Activated T-cell treated with anti-CD3 and anti-CD28 coated beads, Interleukin-2, amount 50 U/mL, for 24 hours (primary cell): ENCODE measurements around the gene PTCD1.
A peak's percentile ranks its signal among the peaks of the same experiment; 100 is the strongest.

ENCODE experiments used
- DNase-seq: peaks from one replicate; pipeline ENCODE4 v3.0.0-alpha.2; 2020
- H3K27ac Mint-ChIP-seq: 2 replicates; pipeline ENCODE4 v1.8.0; 2020; ENCODE audit warnings: mild to moderate bottlenecking, mixed read lengths
- H3K27me3 Mint-ChIP-seq: 2 replicates; pipeline ENCODE4 v1.8.0; 2020; ENCODE audit warnings: mixed read lengths
- H3K36me3 Mint-ChIP-seq: 2 replicates; pipeline ENCODE4 v1.8.0; 2020; ENCODE audit warnings: low read depth, mixed read lengths
- H3K4me1 Mint-ChIP-seq: 2 replicates; pipeline ENCODE4 v1.8.0; 2020; ENCODE audit warnings: low read depth, mixed read lengths
- H3K4me3 Mint-ChIP-seq: 2 replicates; pipeline ENCODE4 v1.8.0; 2020; ENCODE audit warnings: mild to moderate bottlenecking, moderate library complexity, mixed read lengths
- H3K9me3 Mint-ChIP-seq: 2 replicates; pipeline ENCODE4 v1.8.0; 2020; ENCODE audit warnings: mixed read lengths

PTCD1 gene

DNA sequence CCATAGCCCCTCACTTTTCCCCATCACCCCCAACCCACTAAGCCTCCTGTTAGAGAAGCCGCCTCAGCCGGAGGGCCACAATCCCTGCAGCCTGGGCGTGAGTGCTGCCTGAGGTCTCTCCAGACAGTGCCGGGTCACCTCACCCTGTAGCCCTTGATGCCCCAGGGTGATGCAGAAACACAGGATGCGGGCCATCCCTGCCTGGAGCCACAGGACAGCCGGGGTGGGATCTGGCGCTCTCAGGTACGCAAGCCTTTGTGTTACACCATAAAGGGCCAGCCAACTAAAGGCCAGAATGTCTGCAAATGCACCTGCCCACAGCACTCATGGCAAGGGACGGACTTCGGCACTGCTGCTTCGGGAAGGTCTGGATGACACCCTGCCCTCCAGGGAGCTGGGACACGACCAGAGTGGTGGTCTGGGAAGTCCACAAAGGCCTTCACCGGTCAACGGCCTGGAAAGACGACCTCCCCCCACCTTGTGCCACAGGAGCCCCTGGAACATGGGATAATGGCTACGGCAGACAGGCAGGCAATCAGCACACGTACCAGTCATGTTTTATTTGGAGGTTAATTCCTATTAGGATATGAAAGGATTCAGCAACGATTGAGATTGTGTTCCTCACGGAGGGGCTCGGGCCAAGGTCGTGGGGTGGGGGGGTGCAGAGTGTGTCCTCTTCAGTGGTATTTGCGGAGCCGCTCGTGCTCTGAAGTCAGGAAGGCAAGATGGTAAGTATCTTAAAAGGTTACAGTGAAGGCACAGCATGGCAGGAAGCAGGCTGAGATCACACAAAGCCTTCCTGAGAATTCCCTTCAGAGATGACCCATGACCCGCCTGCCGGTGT lies 19.3 kb upstream of the PTCD1 start:
- Mint-ChIP-seq H3K4me3 (no peak overlapping the region), H3K36me3 (peaks cover 95% of the 10 kb centered on the region), H3K27ac (peak overlapping the region; percentile 71), H3K9me3 (no peaks in the 10 kb centered on the region), H3K4me1 (peaks cover 32% of the 10 kb centered on the region), H3K27me3 (no peaks in the 10 kb centered on the region)
- no peak for DNase-seq

DNA sequence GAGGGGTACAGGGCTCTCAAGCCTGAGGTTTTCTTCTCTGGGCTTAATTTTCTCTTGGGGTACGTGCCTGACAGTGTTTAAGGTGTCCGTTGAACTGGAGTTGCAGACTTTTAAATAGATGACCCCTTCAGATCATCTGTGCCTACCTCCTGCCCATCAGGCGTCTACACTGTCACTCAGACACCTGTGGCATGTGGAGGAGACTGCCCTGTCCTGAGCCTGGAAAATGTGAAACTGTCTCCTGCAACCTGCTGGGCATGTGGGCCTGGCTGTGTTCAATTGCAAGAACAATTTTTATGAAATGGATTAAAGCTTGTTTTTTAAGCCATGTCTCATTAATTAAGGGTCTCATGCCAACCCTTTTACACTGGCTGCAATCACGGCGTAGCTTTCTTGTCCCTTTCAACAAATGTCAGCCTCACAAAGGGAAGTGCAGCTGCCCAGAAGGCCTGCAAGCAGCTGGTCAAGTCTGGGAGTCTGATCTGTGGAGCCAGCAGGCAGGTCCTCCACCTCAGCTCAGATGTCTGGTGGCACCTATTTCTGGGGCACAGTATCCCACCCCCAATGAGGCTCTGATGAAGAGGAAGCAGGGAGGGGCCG lies 18.6 kb upstream of the PTCD1 start:
- H3K9me3 Mint-ChIP-seq = no peaks in the 10 kb centered on the region
- peaks cover 96% of the 10 kb centered on the region for H3K36me3 Mint-ChIP-seq
- H3K27ac Mint-ChIP-seq = peak overlapping the region; percentile 74
- H3K4me3 Mint-ChIP-seq = no peak overlapping the region
- DNase-seq = no peak
- no peaks in the 10 kb centered on the region for H3K27me3 Mint-ChIP-seq
- peaks cover 29% of the 10 kb centered on the region for H3K4me1 Mint-ChIP-seq

DNA sequence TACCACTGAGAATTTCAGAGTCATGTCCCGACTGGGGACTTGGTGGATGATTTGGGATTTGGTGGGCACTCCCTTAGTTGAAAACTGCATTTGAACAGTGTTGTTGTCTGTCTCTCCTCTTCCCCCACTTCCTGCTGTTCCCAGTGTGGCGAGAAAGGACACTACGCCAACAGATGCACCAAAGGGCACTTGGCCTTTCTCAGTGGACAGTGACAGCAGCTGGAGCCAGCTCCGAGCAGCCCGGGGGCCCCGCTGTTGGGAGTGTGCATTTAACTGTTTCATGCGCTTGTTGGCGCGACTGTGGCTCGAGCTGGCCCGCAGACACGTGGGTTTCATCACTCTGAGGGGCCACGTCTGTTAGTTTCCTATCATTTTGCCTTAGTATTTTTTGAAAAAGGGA lies 17.7 kb upstream of the PTCD1 start:
- H3K4me1 Mint-ChIP-seq = peaks cover 24% of the 10 kb centered on the region
- no peaks in the 10 kb centered on the region for H3K27me3 Mint-ChIP-seq
- DNase-seq = no peak
- no peaks in the 10 kb centered on the region for H3K9me3 Mint-ChIP-seq
- H3K4me3 Mint-ChIP-seq = no peak overlapping the region
- peaks cover 99% of the 10 kb centered on the region for H3K36me3 Mint-ChIP-seq
- H3K27ac Mint-ChIP-seq = peak overlapping the region; percentile 74

DNA sequence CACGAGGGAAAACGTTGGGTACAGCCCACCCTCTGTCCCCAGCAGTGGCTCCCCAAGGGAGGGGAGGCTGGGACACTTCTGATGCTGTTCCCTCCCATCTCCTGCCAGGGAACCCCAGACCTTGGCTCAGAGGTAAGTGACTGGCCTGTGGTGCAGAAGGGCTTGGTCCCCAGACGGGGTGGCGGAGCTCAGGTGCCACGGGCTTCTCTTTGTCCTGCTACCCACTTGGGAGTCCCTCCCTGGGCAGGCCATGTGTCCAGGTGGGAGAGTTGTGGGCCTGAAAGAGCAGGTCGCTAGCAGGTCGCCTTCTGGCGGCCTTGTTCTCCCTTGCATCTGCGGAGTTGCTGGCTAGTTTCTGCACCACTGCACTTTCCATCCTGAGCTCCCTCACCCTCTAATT lies 17.3 kb upstream of the PTCD1 start:
- no peak for DNase-seq
- Mint-ChIP-seq H3K4me3 (no peak overlapping the region), H3K36me3 (peaks cover 99% of the 10 kb centered on the region), H3K9me3 (no peaks in the 10 kb centered on the region), H3K27ac (peak overlapping the region; percentile 74), H3K27me3 (no peaks in the 10 kb centered on the region), H3K4me1 (peaks cover 20% of the 10 kb centered on the region)

DNA sequence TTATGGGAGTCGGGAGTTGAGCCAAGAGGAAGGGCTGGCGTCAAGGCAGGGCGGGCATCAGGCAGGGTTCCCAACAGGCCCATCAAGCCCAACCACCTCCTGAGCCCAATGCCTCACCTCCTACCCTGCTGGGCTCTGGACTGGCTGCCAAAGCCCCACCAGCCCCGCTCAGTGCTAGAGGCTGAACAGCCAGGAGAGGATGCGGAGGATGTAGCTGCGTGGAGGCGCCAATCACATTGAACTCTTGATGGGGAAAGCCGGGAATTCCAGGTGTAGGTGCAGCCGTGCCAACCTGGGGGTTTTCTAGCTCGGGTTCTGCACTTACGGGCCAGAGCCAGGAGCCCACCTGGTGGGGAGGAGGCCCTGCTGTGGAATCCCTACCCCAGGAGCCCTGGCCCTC lies 14.5 kb upstream of the PTCD1 start:
- no peaks in the 10 kb centered on the region for H3K27me3 Mint-ChIP-seq
- H3K4me3 Mint-ChIP-seq = no peak overlapping the region
- no peaks in the 10 kb centered on the region for H3K9me3 Mint-ChIP-seq
- H3K36me3 Mint-ChIP-seq = peaks cover 99% of the 10 kb centered on the region
- no peak for DNase-seq
- no peaks in the 10 kb centered on the region for H3K4me1 Mint-ChIP-seq
- peak overlapping the region; percentile 47 for H3K27ac Mint-ChIP-seq

DNA sequence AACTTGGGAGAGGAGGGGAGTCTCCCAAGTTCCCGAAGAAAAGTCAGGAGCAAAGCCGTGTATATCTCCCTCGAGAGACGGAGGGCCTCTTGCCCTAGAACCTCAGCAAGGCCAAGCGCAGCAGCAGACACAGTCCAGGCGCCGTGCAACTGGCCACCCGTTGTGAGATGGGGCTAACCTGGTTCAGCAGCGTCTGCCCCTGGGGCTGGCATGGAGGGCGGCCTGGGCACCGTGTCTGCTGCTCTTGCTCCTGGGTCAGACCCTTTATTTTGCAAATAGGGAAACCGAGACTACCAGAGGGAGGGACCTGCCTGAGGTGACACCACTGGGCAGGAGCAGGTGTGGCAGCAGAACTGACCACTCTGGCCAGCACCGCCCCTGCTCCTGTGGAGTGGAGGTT lies 13.9 kb upstream of the PTCD1 start:
- peaks cover 99% of the 10 kb centered on the region for H3K36me3 Mint-ChIP-seq
- H3K27ac Mint-ChIP-seq = peak overlapping the region; percentile 47
- no peak overlapping the region for H3K4me3 Mint-ChIP-seq
- no peak for DNase-seq
- H3K4me1 Mint-ChIP-seq = no peaks in the 10 kb centered on the region
- no peaks in the 10 kb centered on the region for H3K9me3 Mint-ChIP-seq
- no peaks in the 10 kb centered on the region for H3K27me3 Mint-ChIP-seq

DNA sequence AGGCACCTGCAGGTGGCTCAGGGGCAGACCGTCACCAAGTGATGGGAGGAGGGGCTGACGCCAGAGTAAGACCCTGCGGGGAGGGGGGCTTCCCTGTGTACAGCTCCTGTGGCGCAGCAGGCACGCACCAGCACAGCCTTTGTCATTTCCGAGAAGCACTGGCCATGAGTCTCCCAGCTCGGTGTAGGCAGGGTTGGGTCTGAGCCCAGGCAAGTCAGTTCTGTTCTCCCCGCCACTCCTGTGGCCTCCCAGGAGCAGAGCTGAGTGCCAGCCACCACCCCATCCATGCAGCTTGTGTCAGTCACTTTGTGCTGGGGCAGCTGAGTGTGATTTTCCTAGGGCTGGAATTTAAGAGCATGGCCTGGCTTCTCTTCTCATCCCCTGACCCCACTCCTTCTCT lies 13.3 kb upstream of the PTCD1 start:
- H3K4me3 Mint-ChIP-seq = no peak overlapping the region
- H3K27me3 Mint-ChIP-seq = no peaks in the 10 kb centered on the region
- DNase-seq = no peak
- H3K9me3 Mint-ChIP-seq = no peaks in the 10 kb centered on the region
- peaks cover 99% of the 10 kb centered on the region for H3K36me3 Mint-ChIP-seq
- H3K27ac Mint-ChIP-seq = no peak overlapping the region
- no peaks in the 10 kb centered on the region for H3K4me1 Mint-ChIP-seq

DNA sequence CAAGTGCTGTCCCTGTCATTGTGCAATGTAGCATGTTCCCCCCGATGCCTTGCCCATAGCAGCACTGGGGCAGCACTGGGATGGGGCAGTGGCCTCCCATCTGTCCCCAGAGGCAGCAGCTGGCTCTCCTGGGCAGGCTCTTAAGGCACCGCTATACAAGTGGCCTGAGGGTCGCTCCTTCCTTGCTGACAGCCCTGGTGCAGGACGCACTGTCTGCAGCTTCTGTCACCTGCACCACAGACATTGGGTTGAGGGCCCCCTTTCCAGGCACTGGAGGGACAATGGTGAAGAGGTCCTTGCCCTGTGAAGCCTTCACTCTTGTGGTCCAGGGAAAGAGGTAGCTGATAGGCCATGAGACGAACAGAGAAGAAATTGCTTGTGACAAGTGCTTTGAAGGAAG lies 10.7 kb upstream of the PTCD1 start:
- no peaks in the 10 kb centered on the region for H3K9me3 Mint-ChIP-seq

DNA sequence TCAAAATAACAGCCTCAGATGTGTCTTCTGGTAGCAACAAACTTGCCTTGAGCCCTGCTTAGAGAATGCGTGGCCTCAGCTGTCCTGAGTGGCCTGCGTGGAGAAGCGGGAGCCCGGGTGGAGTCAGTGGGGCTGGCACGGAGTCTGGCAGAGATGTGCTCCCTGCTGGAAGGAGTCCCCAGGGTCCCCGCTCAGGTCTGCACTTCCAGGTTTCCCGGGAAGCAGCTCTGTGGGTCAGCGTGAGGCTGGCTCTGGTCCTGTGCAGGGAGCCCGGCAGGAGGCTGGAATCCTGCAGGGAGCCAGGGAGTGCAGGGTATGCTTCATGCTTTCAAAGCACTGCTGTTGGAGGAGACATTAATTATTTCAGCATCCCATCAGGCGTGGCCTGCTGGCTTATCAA lies 10.3 kb upstream of the PTCD1 start:
- no peaks in the 10 kb centered on the region for H3K9me3 Mint-ChIP-seq
- peaks cover 97% of the 10 kb centered on the region for H3K36me3 Mint-ChIP-seq
- no peaks in the 10 kb centered on the region for H3K4me1 Mint-ChIP-seq

More for the DNA sequence above, 10.7 kb upstream of the PTCD1 start:
- no peak for DNase-seq
- Mint-ChIP-seq H3K36me3 (peaks cover 97% of the 10 kb centered on the region), H3K4me1 (no peaks in the 10 kb centered on the region), H3K27me3 (no peaks in the 10 kb centered on the region), H3K4me3 (no peak overlapping the region), H3K27ac (no peak overlapping the region)

DNA sequence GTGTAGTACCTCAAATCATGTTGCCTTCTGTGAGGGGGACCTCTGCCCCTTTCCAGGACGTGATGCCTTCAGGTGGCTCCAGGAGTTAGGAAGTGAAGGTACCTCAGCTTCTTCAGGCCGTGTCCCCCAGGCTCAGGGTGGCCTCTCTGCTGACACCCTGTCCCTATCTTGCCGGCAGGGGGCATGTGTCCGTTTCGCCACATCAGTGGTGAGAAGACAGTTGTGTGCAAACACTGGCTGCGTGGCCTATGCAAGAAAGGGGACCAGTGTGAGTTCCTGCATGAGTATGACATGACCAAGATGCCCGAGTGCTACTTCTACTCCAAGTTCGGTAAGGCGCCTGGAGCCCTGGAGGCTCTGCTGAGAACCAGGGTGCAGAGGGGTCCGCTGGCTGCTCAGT lies 9.3 kb upstream of the PTCD1 start:
- no peak for DNase-seq
- no peak overlapping the region for H3K4me3 Mint-ChIP-seq
- no peaks in the 10 kb centered on the region for H3K27me3 Mint-ChIP-seq
- H3K27ac Mint-ChIP-seq = no peak overlapping the region
- H3K36me3 Mint-ChIP-seq = peaks cover 97% of the 10 kb centered on the region
- H3K4me1 Mint-ChIP-seq = peaks cover 5% of the 10 kb centered on the region
- H3K9me3 Mint-ChIP-seq = no peaks in the 10 kb centered on the region

More for the DNA sequence above, 10.3 kb upstream of the PTCD1 start:
- H3K27me3 Mint-ChIP-seq = no peaks in the 10 kb centered on the region
- H3K27ac Mint-ChIP-seq = no peak overlapping the region
- no peak for DNase-seq
- H3K4me3 Mint-ChIP-seq = no peak overlapping the region

DNA sequence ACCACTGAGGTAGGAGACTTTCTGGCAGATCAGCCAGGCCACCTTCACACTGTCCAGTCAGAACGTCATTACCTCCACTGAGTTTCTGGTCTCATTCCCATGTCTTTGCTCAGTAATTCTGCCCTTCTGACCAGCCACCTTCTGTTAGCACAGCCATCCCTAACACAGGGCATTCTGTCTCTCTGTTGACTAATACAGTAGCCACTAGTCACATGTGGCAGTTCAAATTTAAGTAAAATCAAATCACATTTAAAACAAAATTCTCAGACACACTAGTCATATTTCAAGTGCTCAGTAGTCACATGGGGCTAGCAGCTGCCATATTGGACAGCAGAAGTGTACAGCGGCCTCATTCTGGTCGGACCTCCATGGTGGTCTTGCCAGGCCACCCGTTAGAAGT lies 7.5 kb upstream of the PTCD1 start:
- no peak overlapping the region for H3K27ac Mint-ChIP-seq
- no peaks in the 10 kb centered on the region for H3K9me3 Mint-ChIP-seq
- peaks cover 94% of the 10 kb centered on the region for H3K36me3 Mint-ChIP-seq
- no peaks in the 10 kb centered on the region for H3K27me3 Mint-ChIP-seq
- no peak overlapping the region for H3K4me3 Mint-ChIP-seq
- H3K4me1 Mint-ChIP-seq = peaks cover 11% of the 10 kb centered on the region
- no peak for DNase-seq

DNA sequence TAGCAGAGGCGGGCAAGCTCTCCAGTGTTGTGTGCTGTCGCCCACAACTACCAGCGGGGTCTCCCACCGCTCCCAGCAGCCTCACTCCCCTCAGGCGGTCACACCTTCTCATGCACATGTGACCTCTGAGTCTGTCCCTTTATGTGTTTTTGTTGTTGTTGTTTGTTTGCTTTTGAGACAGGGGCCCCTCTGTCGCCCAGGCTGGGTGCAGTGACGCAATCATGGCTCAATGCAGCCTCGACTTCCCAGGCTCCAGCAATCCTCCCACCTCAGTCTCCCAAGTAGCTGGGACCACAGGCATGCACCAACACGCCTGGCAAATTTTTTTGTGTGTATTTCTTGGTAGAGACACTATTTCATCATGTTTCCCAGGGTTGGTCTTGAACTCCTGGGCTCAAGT lies 1.6 kb upstream of the PTCD1 start:
- Mint-ChIP-seq H3K27me3 (no peaks in the 10 kb centered on the region), H3K4me1 (peaks cover 48% of the 10 kb centered on the region), H3K4me3 (peak overlapping the region; percentile 100), H3K27ac (peak overlapping the region; percentile 99), H3K36me3 (peaks cover 76% of the 10 kb centered on the region), H3K9me3 (no peaks in the 10 kb centered on the region)
- no peak for DNase-seq

DNA sequence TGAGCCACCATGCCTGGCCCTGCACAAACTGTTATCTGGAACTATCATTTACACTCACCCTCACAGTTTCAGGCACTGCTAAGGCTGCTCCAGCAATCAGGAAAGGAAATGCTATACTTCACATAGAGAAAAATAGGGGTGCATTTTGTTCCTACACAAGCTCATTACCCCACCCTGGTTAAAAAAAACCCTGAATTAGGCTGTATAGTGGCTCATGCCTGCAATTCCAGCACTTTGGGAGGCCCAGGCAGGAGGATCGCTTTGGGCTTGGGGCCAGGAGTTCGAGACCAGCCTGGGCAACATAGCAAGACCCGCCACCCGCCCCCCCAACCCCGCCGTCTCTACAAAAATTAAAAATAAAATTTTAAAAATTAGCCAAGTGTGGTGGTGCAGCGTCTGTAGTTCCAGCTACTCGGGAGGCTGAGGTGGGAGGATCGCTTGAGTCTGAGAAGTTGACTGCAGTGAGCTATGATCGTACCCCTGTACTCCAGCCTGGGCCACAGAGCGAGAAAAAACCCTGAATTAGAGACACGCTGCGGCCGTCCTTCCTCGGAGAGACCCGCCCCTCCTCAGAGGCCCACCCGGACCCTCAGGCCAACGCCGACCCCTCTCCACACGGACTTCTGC lies 539 bp downstream of the PTCD1 start:
- no peak for DNase-seq
- Mint-ChIP-seq H3K4me3 (peak overlapping the region; percentile 100), H3K27ac (peak overlapping the region; percentile 99), H3K9me3 (no peaks in the 10 kb centered on the region), H3K4me1 (peaks cover 48% of the 10 kb centered on the region), H3K27me3 (no peaks in the 10 kb centered on the region), H3K36me3 (peaks cover 76% of the 10 kb centered on the region)

DNA sequence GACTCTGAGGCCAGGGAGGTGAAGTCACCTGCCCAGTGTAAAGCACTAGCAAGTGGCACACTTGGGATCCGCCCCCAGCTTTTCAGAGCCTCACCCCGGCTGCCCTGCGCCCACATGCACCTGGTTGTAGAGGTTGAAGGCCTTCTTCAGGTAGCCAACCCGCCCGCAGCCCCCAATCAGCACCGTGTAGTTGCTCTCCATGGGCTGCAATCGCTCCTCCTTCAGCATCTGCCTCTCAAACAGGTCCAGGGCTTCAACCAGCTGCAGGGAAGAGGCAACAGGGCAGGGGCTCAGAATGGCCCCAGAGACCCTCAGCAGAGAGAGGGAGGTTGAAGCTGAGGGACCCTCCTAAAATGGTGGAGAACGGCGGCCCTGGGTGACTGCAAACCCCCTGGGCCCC lies 5.4 kb downstream of the PTCD1 start:
- DNase-seq = no peak
- peaks cover 73% of the 10 kb centered on the region for H3K36me3 Mint-ChIP-seq
- no peak overlapping the region for H3K4me3 Mint-ChIP-seq
- no peaks in the 10 kb centered on the region for H3K27me3 Mint-ChIP-seq
- H3K27ac Mint-ChIP-seq = peak overlapping the region; percentile 19
- peaks cover 24% of the 10 kb centered on the region for H3K4me1 Mint-ChIP-seq
- H3K9me3 Mint-ChIP-seq = no peaks in the 10 kb centered on the region
